ENCODE results near the gene NFASC.

The NFASC gene

DNA sequence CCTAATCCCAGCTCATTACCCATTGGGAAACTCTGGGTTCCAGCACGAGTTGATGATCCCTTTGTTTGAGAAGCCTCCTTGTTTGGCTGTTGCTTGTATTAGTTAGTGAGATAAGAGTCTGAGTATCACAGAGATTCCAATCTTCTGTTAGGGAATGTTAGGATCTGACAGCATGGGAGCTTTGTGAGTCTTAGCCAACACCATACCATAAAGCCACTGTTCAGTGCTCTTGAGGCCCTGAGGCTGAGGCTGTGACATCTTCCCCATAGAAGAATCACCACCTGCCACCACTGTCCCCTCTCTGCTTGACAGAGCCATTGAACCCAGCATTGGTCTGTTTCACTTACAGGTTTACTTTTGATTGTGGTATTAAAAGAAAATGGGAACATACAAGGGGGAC is 29.3 kb upstream of the NFASC start:
- in situ Hi-C loops (cut with HindIII; ENCODE audit: low pct_unique_long_range_greater_than_20kb, low sequenced_read_pairs), result no loop called here
- no peak for TF ChIP-seq JUND (IDR thresholded peaks at IDR 0.05; ENCODE audit: low read depth)
- DNase-seq (ENCODE audit: low read depth in 1 of 2, low spot score in 1 of 2), result no peak

GRCh38 chr1:204841798-204842197 is 28.9 kb upstream of the NFASC start:
- no peak for TF ChIP-seq JUND (IDR thresholded peaks at IDR 0.05; ENCODE audit: low read depth)
- in situ Hi-C loops (cut with HindIII; ENCODE audit: low pct_unique_long_range_greater_than_20kb, low sequenced_read_pairs), result no loop called here
- DNase-seq (ENCODE audit: low read depth in 1 of 2, low spot score in 1 of 2), result peak in 1 of 2 experiments; percentile 64

- no peak for TF ChIP-seq JUND (IDR thresholded peaks at IDR 0.05; ENCODE audit: low read depth)
- DNase-seq (ENCODE audit: low read depth in 1 of 2, low spot score in 1 of 2), result no peak
- in situ Hi-C loops (cut with HindIII; ENCODE audit: low pct_unique_long_range_greater_than_20kb, low sequenced_read_pairs), result no loop called here
Measured at GRCh38 chr1:204842369-204842768, 28.3 kb upstream of the NFASC start.

- in situ Hi-C loops (cut with HindIII; ENCODE audit: low pct_unique_long_range_greater_than_20kb, low sequenced_read_pairs), result no loop called here
- TF ChIP-seq JUND (IDR thresholded peaks at IDR 0.05; ENCODE audit: low read depth), result no peak
- DNase-seq (ENCODE audit: low read depth in 1 of 2, low spot score in 1 of 2), result no peak
Measured at GRCh38 chr1:204842892-204843291, 27.8 kb upstream of the NFASC start.

- TF ChIP-seq JUND (IDR thresholded peaks at IDR 0.05; ENCODE audit: low read depth), result no peak
- in situ Hi-C loops (cut with HindIII; ENCODE audit: low pct_unique_long_range_greater_than_20kb, low sequenced_read_pairs), result no loop called here
- no peak for DNase-seq (ENCODE audit: low read depth in 1 of 2, low spot score in 1 of 2)
Measured at GRCh38 chr1:204846546-204846945, 24.1 kb upstream of the NFASC start.

DNA sequence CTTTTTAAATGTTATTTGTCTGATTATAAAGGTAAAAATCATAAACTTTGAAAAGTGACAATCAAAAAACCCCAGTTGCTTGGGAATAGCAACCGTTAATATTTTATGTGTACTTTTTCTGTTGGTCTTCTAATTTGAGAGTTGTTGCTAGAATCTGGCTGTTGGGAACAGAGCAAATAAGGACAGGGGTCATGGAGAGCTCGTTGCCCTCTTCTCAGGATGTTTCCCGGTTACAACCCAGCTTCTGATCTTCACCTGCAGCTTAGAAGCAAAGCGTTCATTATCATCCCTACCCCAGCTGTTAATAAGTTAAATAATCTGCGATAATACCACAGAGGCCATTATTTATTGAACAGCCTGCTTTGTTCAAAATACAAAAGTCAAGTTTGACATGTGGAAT is 22.1 kb upstream of the NFASC start:
- in situ Hi-C loops (cut with HindIII; ENCODE audit: low pct_unique_long_range_greater_than_20kb, low sequenced_read_pairs), result no loop called here
- no peak for TF ChIP-seq JUND (IDR thresholded peaks at IDR 0.05; ENCODE audit: low read depth)
- no peak for DNase-seq (ENCODE audit: low read depth in 1 of 2, low spot score in 1 of 2)

DNA sequence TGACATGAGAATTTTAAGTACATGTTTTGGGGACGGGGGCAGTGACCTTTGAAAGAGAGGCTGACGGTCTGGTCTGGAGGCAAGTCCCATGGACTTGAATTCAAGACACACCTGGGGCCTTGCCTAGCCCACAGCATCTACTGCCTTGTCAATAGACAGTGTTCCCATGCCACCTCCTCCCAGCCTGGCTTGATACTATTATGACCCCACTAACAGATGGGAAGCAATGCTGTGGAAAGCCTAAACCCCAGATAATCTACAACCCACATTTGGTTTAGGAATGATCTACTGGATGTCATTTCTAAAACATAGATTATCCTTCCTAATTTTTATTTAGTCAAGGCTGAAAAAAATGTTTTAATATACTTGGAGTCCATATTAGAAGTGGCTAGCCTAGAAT is 17.8 kb upstream of the NFASC start:
- no peak for TF ChIP-seq JUND (IDR thresholded peaks at IDR 0.05; ENCODE audit: low read depth)
- in situ Hi-C loops (cut with HindIII; ENCODE audit: low pct_unique_long_range_greater_than_20kb, low sequenced_read_pairs), result no loop called here
- DNase-seq (ENCODE audit: low read depth in 1 of 2, low spot score in 1 of 2), result no peak

DNA sequence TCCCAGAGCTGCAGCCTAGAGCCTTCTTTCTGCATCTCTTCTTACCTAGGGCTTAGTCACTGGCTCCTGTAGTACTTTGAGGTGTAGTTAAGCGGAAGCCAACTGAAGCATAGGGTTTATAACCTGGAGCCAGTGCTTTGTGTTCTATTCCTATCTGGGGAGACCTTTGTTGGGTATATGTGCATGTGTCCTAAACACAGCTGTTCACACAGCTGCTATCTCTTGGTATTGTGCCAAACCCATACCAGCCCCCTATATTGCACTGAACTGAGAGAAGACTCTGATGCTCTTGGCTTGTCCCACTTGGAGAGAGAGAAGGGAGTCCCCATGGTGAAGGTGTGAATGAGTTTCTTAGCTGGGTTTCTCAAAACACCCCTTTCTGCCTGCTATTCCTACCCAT is 17.2 kb upstream of the NFASC start:
- no peak for DNase-seq (ENCODE audit: low read depth in 1 of 2, low spot score in 1 of 2)
- TF ChIP-seq JUND (IDR thresholded peaks at IDR 0.05; ENCODE audit: low read depth), result no peak
- in situ Hi-C loops (cut with HindIII; ENCODE audit: low pct_unique_long_range_greater_than_20kb, low sequenced_read_pairs), result no loop called here

- in situ Hi-C loops (cut with HindIII; ENCODE audit: low pct_unique_long_range_greater_than_20kb, low sequenced_read_pairs), result no loop called here
- no peak for TF ChIP-seq JUND (IDR thresholded peaks at IDR 0.05; ENCODE audit: low read depth)
- DNase-seq (ENCODE audit: low read depth in 1 of 2, low spot score in 1 of 2), result no peak
Measured at GRCh38 chr1:204854286-204854685, 16.4 kb upstream of the NFASC start.

DNA sequence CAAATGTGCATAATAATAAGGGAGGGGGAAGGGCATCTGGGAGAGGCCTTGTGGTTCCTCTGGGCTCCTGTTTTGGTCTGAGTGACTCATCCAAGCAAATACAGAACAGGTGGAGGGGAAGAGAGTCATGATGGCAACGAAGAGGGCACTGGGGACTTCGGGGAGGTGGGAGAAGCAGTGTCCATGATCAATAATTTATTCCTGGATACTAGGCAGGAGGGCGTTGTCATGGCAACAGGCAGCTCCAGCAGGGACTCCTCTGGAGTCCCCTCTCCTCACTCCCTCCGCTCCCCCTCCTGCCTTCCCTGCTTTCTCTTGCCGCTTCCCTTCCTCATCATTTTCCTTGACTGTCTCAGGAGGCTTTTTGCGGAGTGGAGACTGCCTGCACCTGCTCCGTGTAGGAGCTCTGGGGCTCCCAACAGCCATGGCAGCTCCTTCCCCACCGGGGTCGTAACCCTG is 12.3 kb upstream of the NFASC start:
- in situ Hi-C loops (cut with HindIII; ENCODE audit: low pct_unique_long_range_greater_than_20kb, low sequenced_read_pairs), result no loop called here
- no peak for TF ChIP-seq JUND (IDR thresholded peaks at IDR 0.05; ENCODE audit: low read depth)
- DNase-seq (ENCODE audit: low read depth in 1 of 2, low spot score in 1 of 2), result no peak

DNA sequence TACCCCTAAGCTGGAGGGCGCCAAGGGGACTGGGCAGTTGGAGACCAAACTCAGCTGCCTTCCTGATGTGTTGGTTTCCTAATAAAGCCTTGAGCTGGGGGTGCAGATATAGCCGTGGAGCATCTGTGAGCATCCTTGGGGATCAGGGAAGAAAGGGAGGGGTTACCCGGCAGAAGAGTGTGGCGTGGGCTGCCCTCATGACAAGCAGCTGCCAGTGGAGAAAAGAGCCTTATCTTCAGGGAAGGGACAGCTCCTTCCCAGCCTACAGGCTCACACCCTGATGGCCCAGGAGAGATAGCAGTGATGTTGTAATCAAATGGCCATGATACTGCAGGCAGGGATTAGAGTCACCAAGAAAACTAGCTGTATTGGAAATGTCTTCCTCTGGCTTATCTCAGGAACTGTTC is 10.8 kb upstream of the NFASC start:
- in situ Hi-C loops (cut with HindIII; ENCODE audit: low pct_unique_long_range_greater_than_20kb, low sequenced_read_pairs), result no loop called here
- no peak for DNase-seq (ENCODE audit: low read depth in 1 of 2, low spot score in 1 of 2)
- TF ChIP-seq JUND (IDR thresholded peaks at IDR 0.05; ENCODE audit: low read depth), result no peak

GRCh38 chr1:204863024-204863423 is 7.6 kb upstream of the NFASC start:
- TF ChIP-seq JUND (IDR thresholded peaks at IDR 0.05; ENCODE audit: low read depth), result no peak
- in situ Hi-C loops (cut with HindIII; ENCODE audit: low pct_unique_long_range_greater_than_20kb, low sequenced_read_pairs), result no loop called here
- DNase-seq (ENCODE audit: low read depth in 1 of 2, low spot score in 1 of 2), result no peak

GRCh38 chr1:204863730-204864129 is 6.9 kb upstream of the NFASC start:
- TF ChIP-seq JUND (IDR thresholded peaks at IDR 0.05; ENCODE audit: low read depth), result no peak
- no peak for DNase-seq (ENCODE audit: low read depth in 1 of 2, low spot score in 1 of 2)
- in situ Hi-C loops (cut with HindIII; ENCODE audit: low pct_unique_long_range_greater_than_20kb, low sequenced_read_pairs), result no loop called here

GRCh38 chr1:204866051-204866596 is 4.5 kb upstream of the NFASC start:
- in situ Hi-C loops (cut with HindIII; ENCODE audit: low pct_unique_long_range_greater_than_20kb, low sequenced_read_pairs), result no loop called here
- DNase-seq (ENCODE audit: low read depth in 1 of 2, low spot score in 1 of 2), result no peak
- TF ChIP-seq JUND (IDR thresholded peaks at IDR 0.05; ENCODE audit: low read depth), result no peak
